Astrocyte of the cerebellum (primary cell): ENCODE data around the gene RNF224.
A peak's percentile ranks its signal among the peaks of the same experiment; 100 is the strongest.

Experiments
- DNase-seq: peaks from one replicate; pipeline ENCODE4 v3.0.0-alpha.2; 2011; ENCODE audit warnings: low read depth
- H3K4me3 ChIP-seq: 2 replicates; pipeline ENCODE4 v1.5.1; 2011; ENCODE audit warnings: mild to moderate bottlenecking, low read depth, low read length, moderate library complexity
- CTCF ChIP-seq: IDR thresholded peaks from 2 replicates; pipeline ENCODE4 v1.5.1; 2012; ENCODE audit warnings: low read length, low read depth, moderate library complexity, mild to moderate bottlenecking; ENCODE audit errors: missing control alignments
- in situ Hi-C: cut with HindIII; loops from 2 replicates; pipeline ENCODE4 v1.10.0; 2017; ENCODE audit warnings: low sequenced_read_pairs

RNF224 gene

GRCh38 chr9:137275588-137276472 lies 48.5 kb downstream of the RNF224 start:
- in situ Hi-C loops = no loop called here
- no peak for TF ChIP-seq CTCF
- DNase-seq = no peak
- no peak overlapping the region for H3K4me3 ChIP-seq

- in situ Hi-C loops = no loop called here
- TF ChIP-seq CTCF = no peak
- peak overlapping the region; percentile 62 for H3K4me3 ChIP-seq
- DNase-seq = no peak
Measured at GRCh38 chr9:137276473-137277328, 49.4 kb downstream of the RNF224 start.

GRCh38 chr9:137277329-137278041 lies 50.2 kb downstream of the RNF224 start, which contains the start of gene TOR4A:
TOR4A (plus strand) TSS chr9:137277726; CDS start chr9:137278690, 964 bp downstream.
- in situ Hi-C loops = no loop called here
- peak; percentile 23 for TF ChIP-seq CTCF
- DNase-seq = no peak
- H3K4me3 ChIP-seq = peak within 1 kb of the TSS; percentile 62

GRCh38 chr9:137278061-137278701 lies 50.9 kb downstream of the RNF224 start:
- TF ChIP-seq CTCF = no peak
- in situ Hi-C loops = no loop called here
- no peak for DNase-seq

More at GRCh38 chr9:137278061-137278701, 50.9 kb downstream of the RNF224 start:
- H3K4me3 ChIP-seq = peak overlapping the region; percentile 62
